ENCODE data around the gene SLC25A22. TPM values are rescaled to one million over a fixed set of nuclear protein-coding genes. Genes with fewer than 3 reads are reported as not detected.

Gene SLC25A22
- total RNA-seq, 1 donor from 2014 or later: 35.4 TPM

GRCh38 chr11:800473-800872, 2.4 kb upstream of the SLC25A22 start:
- POLR2A ChIA-PET: no interaction called here
- Mint-ChIP-seq H3K4me1 (peaks cover 24% of the 10 kb centered on the region), H3K27ac (no peak overlapping the region), H3K36me3 (ENCODE audit: low read depth) (peaks cover 4% of the 10 kb centered on the region), H3K27me3 (no peaks in the 10 kb centered on the region), H3K4me3 (no peak overlapping the region), H3K9me3 (no peaks in the 10 kb centered on the region)
- TF ChIP-seq CTCF (IDR thresholded peaks at IDR 0.05): no peak
- no peak for DNase-seq
- no peak for ATAC-seq (ENCODE audit: low read depth)
- CTCF ChIA-PET: no interaction called here
- intact Hi-C loops (cut with micrococcal nuclease): no loop called here

- Mint-ChIP-seq H3K36me3 (ENCODE audit: low read depth) (peaks cover 4% of the 10 kb centered on the region), H3K27ac (no peak overlapping the region), H3K9me3 (no peaks in the 10 kb centered on the region), H3K27me3 (no peaks in the 10 kb centered on the region), H3K4me1 (peaks cover 28% of the 10 kb centered on the region), H3K4me3 (no peak overlapping the region)
- no peak for TF ChIP-seq CTCF (IDR thresholded peaks at IDR 0.05)
- ATAC-seq (ENCODE audit: low read depth): no peak
- intact Hi-C loops (cut with micrococcal nuclease): loop anchor here (5.0 kb wide), 2 partner anchors 33 to 723 kb away; partner anchors contain the start of gene CD151
- ChIA-PET CTCF (no interaction called here), POLR2A (interaction anchor here (1.5 kb wide), 1 partner anchor 9 kb away, joined by 7 read pairs; the partner anchor contains the start of gene RPLP2)
- no peak for DNase-seq
Measured at GRCh38 chr11:799641-800316, 1.7 kb upstream of the SLC25A22 start.

GRCh38 chr11:797296-798092, 587 bp downstream of the SLC25A22 start:
- H3K36me3 Mint-ChIP-seq (ENCODE audit: low read depth): peaks cover 16% of the 10 kb centered on the region
- DNase-seq (peak; percentile 60), ATAC-seq (ENCODE audit: low read depth) (peak; percentile 46)
- peak overlapping the region; percentile 86 for H3K27ac Mint-ChIP-seq
- POLR2A ChIA-PET: interaction anchor here (0.6 to 3.8 kb wide), 11 partner anchors 12 to 291 kb away, joined by 3 to 37 read pairs (median 5); partner anchors contain the start of genes GATD1, LRRC56, PNPLA2 and RNH1
- H3K4me3 Mint-ChIP-seq: peak overlapping the region; percentile 93
- CTCF ChIA-PET: no interaction called here
- no peaks in the 10 kb centered on the region for H3K9me3 Mint-ChIP-seq
- intact Hi-C loops (cut with micrococcal nuclease): loop anchor here (1.0 to 5.0 kb wide), 12 partner anchors 8 to 725 kb away; partner anchors contain the start of genes CD151, DEAF1, LRRC56 and PIDD1
- peaks cover 22% of the 10 kb centered on the region for H3K4me1 Mint-ChIP-seq
- TF ChIP-seq CTCF (IDR thresholded peaks at IDR 0.05): no peak
- no peaks in the 10 kb centered on the region for H3K27me3 Mint-ChIP-seq

- Mint-ChIP-seq H3K4me3 (peak overlapping the region; percentile 93), H3K36me3 (ENCODE audit: low read depth) (peaks cover 20% of the 10 kb centered on the region), H3K9me3 (no peaks in the 10 kb centered on the region), H3K27me3 (no peaks in the 10 kb centered on the region), H3K27ac (peak overlapping the region; percentile 86), H3K4me1 (peaks cover 22% of the 10 kb centered on the region)
- ChIA-PET CTCF (interaction anchor here (1.1 kb wide), 1 partner anchor 13 kb away, joined by 3 read pairs; no protein-coding TSS in a partner anchor), POLR2A (interaction anchor here (0.6 to 3.8 kb wide), 13 partner anchors 12 to 290 kb away, joined by 3 to 37 read pairs (median 4); partner anchors contain the start of genes GATD1, LRRC56, PHRF1 and PNPLA2)
- ATAC-seq (ENCODE audit: low read depth) (no peak), DNase-seq (no peak)
- intact Hi-C loops (cut with micrococcal nuclease): loop anchor here (1.0 to 5.0 kb wide), 12 partner anchors 9 to 726 kb away; partner anchors contain the start of genes CD151, DEAF1, GATD1 and LMNTD2
- no peak for TF ChIP-seq CTCF (IDR thresholded peaks at IDR 0.05)
Measured at GRCh38 chr11:796565-797295, 1.4 kb downstream of the SLC25A22 start.

All from activated B cell treated with CpG ODN at 0.5 μM for 24 hours (primary cell).